Stimulated activated CD4-positive, alpha-beta T cell treated with anti-CD3 and anti-CD28 coated beads, Interleukin-4, amount 100 ng/mL, for 1 hour (primary cell): Measurements from ENCODE around the gene DDX3X.
"Not testable (repeated sequence)": the region's sequence is repeated elsewhere in the genome, so short reads cannot be mapped to it uniquely, and the experiment has no call there.

Source experiments
- DNase-seq: peaks from one replicate; pipeline ENCODE4 v3.0.0-alpha.2; 2020

Gene DDX3X

GRCh38 chrX:41333744-41334362 is at the start of gene DDX3X:
DDX3X (plus strand) TSS chrX:41334162; CDS start chrX:41334253, 91 bp downstream.
- DNase-seq = peak; percentile 81

- DNase-seq = not testable (repeated sequence)
These were observed 48.0 kb upstream of the DDX3X start for GRCh38 chrX:41285928-41286327.

GRCh38 chrX:41288641-41289040 is 45.3 kb upstream of the DDX3X start:
- DNase-seq = no peak

GRCh38 chrX:41289095-41289494 is 44.9 kb upstream of the DDX3X start:
- no peak for DNase-seq

- no peak for DNase-seq
These were observed 42.7 kb upstream of the DDX3X start for GRCh38 chrX:41291309-41291708.

- no peak for DNase-seq
These were observed 40.7 kb upstream of the DDX3X start for GRCh38 chrX:41293269-41293668.

- DNase-seq = no peak
These were observed 33.1 kb upstream of the DDX3X start for GRCh38 chrX:41300758-41301437.

- no peak for DNase-seq
These were observed 32.5 kb upstream of the DDX3X start for GRCh38 chrX:41301438-41301824.

- no peak for DNase-seq
These were observed 31.6 kb upstream of the DDX3X start for GRCh38 chrX:41302370-41302769.

GRCh38 chrX:41303013-41303412 is 30.9 kb upstream of the DDX3X start:
- no peak for DNase-seq

- DNase-seq = no peak
These were observed 29.8 kb upstream of the DDX3X start for GRCh38 chrX:41304178-41304577.

GRCh38 chrX:41308884-41309647 is 24.9 kb upstream of the DDX3X start:
- no peak for DNase-seq

- DNase-seq = no peak
These were observed 21.2 kb upstream of the DDX3X start for GRCh38 chrX:41312786-41313185.

- no peak for DNase-seq
These were observed 20.5 kb upstream of the DDX3X start for GRCh38 chrX:41313419-41313818.

GRCh38 chrX:41314204-41314603 is 19.8 kb upstream of the DDX3X start:
- DNase-seq = no peak

GRCh38 chrX:41314881-41315280 is 19.1 kb upstream of the DDX3X start:
- no peak for DNase-seq

- DNase-seq = not testable (repeated sequence)
These were observed 17.7 kb upstream of the DDX3X start for GRCh38 chrX:41316266-41316665.

GRCh38 chrX:41317477-41318208 is 16.3 kb upstream of the DDX3X start:
- DNase-seq = no peak

GRCh38 chrX:41320393-41320792 is 13.6 kb upstream of the DDX3X start:
- no peak for DNase-seq

GRCh38 chrX:41322821-41323603 is 10.9 kb upstream of the DDX3X start:
- DNase-seq = no peak

- no peak for DNase-seq
These were observed 7.5 kb upstream of the DDX3X start for GRCh38 chrX:41326431-41326830.

GRCh38 chrX:41327341-41327740 is 6.6 kb upstream of the DDX3X start:
- no peak for DNase-seq

GRCh38 chrX:41329101-41329500 is 4.9 kb upstream of the DDX3X start:
- no peak for DNase-seq
